A673 (cell line): ENCODE measurements around the gene PROX1. TPM values are rescaled to one million over a fixed set of nuclear protein-coding genes. Genes with fewer than 3 reads are reported as not detected.

ENCODE experiments used
- BruUV-seq: library from RNA; stranded (reverse); fragments of 400-500 nt; replicated peaks from 2 replicates; lab custom pipeline; 2021; lab: Mats Ljungman, UMichigan
- CTCF ChIA-PET: fragments of 300-600 bp; sonication (Branson Sonifier 250); formaldehyde crosslinking; loops from one replicate; lab custom pipeline; 2022; ENCODE audit warnings: antibody characterized with exemption; lab: Charles Lee
- POLR2A ChIA-PET: fragments of 300-600 bp; sonication (Branson Sonifier 250); formaldehyde crosslinking; loops from one replicate; lab custom pipeline; 2022; ENCODE audit warnings: antibody characterized with exemption; ENCODE audit not compliant: low non-redundant PET; lab: Charles Lee
- DNase-seq: peaks from one replicate; pipeline ENCODE4 v3.0.0-alpha.2; 2015; ENCODE audit warnings: low spot score
- H3K27ac ChIP-seq: fragments of 200-600 bp; sonication (generic); 2 replicates; pipeline ENCODE4 v1.5.1; 2016; ENCODE audit warnings: mixed run types, low read depth, mild to moderate bottlenecking, mixed read lengths, antibody characterized with exemption, low read length; ENCODE audit not compliant: poor library complexity, severe bottlenecking
- H3K27me3 ChIP-seq: fragments of 200-600 bp; sonication (generic); replicated peaks from 2 replicates; pipeline ENCODE4 v1.6.1; 2017; ENCODE audit warnings: mixed run types, low read depth, mild to moderate bottlenecking, mixed read lengths, antibody characterized with exemption, low read length; ENCODE audit not compliant: insufficient read depth, poor library complexity
- H3K36me3 ChIP-seq: fragments of 200-600 bp; sonication (generic); 2 replicates; pipeline ENCODE4 v1.6.1; 2016; ENCODE audit warnings: mixed run types, mild to moderate bottlenecking, mixed read lengths, antibody characterized with exemption, low read length; ENCODE audit not compliant: insufficient read depth, poor library complexity, severe bottlenecking
- H3K4me1 ChIP-seq: fragments of 200-600 bp; sonication (generic); 2 replicates; pipeline ENCODE4 v1.6.1; 2017; ENCODE audit warnings: mixed run types, mild to moderate bottlenecking, mixed read lengths, antibody characterized with exemption, low read length; ENCODE audit not compliant: insufficient read depth, poor library complexity, severe bottlenecking
- H3K4me3 ChIP-seq: fragments of 200-600 bp; sonication (generic); 2 replicates; pipeline ENCODE4 v1.5.1; 2016; ENCODE audit warnings: low read depth, mixed run types, mild to moderate bottlenecking, mixed read lengths, low read length; ENCODE audit not compliant: poor library complexity, severe bottlenecking
- H3K9me3 ChIP-seq: fragments of 200-600 bp; sonication (generic); 2 replicates; pipeline ENCODE4 v1.6.1; 2016; ENCODE audit warnings: mixed run types, low read depth, mild to moderate bottlenecking, mixed read lengths, antibody characterized with exemption, low read length; ENCODE audit not compliant: poor library complexity, severe bottlenecking
- EZH2 ChIP-seq: fragments of 200-600 bp; sonication (generic); IDR thresholded peaks from 2 replicates; pipeline ENCODE4 v1.6.1; 2017; ENCODE audit warnings: borderline replicate concordance, low read depth, mild to moderate bottlenecking, mixed read lengths, antibody characterized with exemption, low read length; ENCODE audit not compliant: poor library complexity, severe bottlenecking
- intact Hi-C: fragments of 100-400 bp; cut with micrococcal nuclease; formaldehyde crosslinking; loops from one replicate; pipeline ENCODE4 v1.10.0; 2022; ENCODE audit not compliant: unreplicated experiment
- total RNA-seq: library from RNA; stranded (reverse); gene quantifications from 2 replicates; pipeline ENCODE4 v1.2.3, GENCODE V29; 2021
- TF ChIP-seq, protein P1 (sequence below): fragments of 300-800, 200-600 bp; sonication (generic); conservative IDR thresholded peaks from 2 replicates; pipeline ENCODE4 v1.5.1; 2017; ENCODE audit warnings: low read depth, mild to moderate bottlenecking, antibody characterized with exemption, low read length, moderate library complexity, mixed read lengths

The PROX1 gene
- total RNA-seq, 1 experiment from 2014 or later, result not detected

DNA sequence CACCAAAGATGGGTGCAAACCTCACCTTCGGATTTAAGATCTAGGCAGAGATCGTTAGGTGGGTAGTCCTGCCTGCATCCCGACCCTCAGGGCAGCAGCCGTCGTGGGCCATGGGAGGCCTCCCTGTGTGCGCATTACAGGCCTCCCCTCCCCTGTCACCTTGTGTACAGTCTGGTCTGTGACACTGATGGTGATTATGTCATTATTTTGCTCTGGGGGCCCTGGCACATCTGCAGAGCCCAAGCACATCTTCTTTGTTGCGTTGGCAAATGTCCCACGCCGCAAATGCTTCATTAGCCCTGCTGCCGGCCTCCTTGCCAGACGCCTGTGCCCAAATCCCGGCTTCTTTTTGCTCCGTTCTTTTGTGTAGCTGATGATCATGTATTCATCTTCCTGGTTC is 31.7 kb downstream of the PROX1 start:
- intact Hi-C loops, result no loop called here
- H3K36me3 ChIP-seq, result no peaks in the 10 kb centered on the region
- no peak overlapping the region for H3K4me3 ChIP-seq
- no peak overlapping the region for H3K27ac ChIP-seq
- no peaks in the 10 kb centered on the region for H3K9me3 ChIP-seq
- peaks cover 100% of the 10 kb centered on the region for H3K27me3 ChIP-seq
- no TSS peak for BruUV-seq
- ChIA-PET POLR2A (no interaction called here), CTCF (no interaction called here)
- TF ChIP-seq EZH2, result no peak
- TF ChIP-seq, protein P1, sequence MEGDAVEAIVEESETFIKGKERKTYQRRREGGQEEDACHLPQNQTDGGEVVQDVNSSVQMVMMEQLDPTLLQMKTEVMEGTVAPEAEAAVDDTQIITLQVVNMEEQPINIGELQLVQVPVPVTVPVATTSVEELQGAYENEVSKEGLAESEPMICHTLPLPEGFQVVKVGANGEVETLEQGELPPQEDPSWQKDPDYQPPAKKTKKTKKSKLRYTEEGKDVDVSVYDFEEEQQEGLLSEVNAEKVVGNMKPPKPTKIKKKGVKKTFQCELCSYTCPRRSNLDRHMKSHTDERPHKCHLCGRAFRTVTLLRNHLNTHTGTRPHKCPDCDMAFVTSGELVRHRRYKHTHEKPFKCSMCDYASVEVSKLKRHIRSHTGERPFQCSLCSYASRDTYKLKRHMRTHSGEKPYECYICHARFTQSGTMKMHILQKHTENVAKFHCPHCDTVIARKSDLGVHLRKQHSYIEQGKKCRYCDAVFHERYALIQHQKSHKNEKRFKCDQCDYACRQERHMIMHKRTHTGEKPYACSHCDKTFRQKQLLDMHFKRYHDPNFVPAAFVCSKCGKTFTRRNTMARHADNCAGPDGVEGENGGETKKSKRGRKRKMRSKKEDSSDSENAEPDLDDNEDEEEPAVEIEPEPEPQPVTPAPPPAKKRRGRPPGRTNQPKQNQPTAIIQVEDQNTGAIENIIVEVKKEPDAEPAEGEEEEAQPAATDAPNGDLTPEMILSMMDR, result no peak
- no peaks in the 10 kb centered on the region for H3K4me1 ChIP-seq
- DNase-seq, result no peak

DNA sequence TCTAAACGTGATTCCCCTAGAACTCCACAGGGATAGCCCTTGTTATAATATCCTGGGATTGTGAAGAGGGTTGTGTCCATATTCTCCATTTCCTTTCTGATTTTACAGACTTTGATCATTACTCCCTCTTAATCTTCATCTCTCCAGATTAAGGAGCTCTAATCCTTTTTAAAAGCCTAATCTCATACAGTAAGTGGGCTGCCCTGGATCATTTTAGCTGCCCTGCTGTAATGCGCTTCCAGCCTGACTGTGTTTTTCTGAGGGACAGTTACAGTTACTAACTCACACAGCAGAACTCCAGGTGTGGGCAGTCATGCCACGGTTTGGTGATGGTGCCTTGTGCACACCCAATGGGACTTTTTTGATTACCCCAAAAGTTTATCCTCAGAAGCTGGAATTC is 33.5 kb downstream of the PROX1 start:
- H3K9me3 ChIP-seq, result no peaks in the 10 kb centered on the region
- no peak for DNase-seq
- H3K36me3 ChIP-seq, result no peaks in the 10 kb centered on the region
- no peak overlapping the region for H3K4me3 ChIP-seq
- intact Hi-C loops, result no loop called here
- CTCF ChIA-PET, result no interaction called here
- POLR2A ChIA-PET, result no interaction called here
- H3K27ac ChIP-seq, result no peak overlapping the region
- no peaks in the 10 kb centered on the region for H3K4me1 ChIP-seq
- TF ChIP-seq EZH2, result no peak
- TF ChIP-seq, protein P1, result no peak
- H3K27me3 ChIP-seq, result peaks cover 96% of the 10 kb centered on the region
- BruUV-seq, result no TSS peak

GRCh38 chr1:214022229-214022791 is 34.5 kb downstream of the PROX1 start:
- TF ChIP-seq, protein P1, result no peak
- no peak for TF ChIP-seq EZH2
- Histone ChIP-seq H3K27me3 (peaks cover 96% of the 10 kb centered on the region), H3K4me1 (no peaks in the 10 kb centered on the region), H3K36me3 (no peaks in the 10 kb centered on the region), H3K9me3 (no peaks in the 10 kb centered on the region), H3K4me3 (no peak overlapping the region), H3K27ac (no peak overlapping the region)
- BruUV-seq, result no TSS peak
- ChIA-PET POLR2A (no interaction called here), CTCF (no interaction called here)
- intact Hi-C loops, result no loop called here
- DNase-seq, result no peak
